HG03039 (cell line): ENCODE results near the gene SORCS2.

ENCODE experiments used
- ATAC-seq: cut with Tn5 transposase; IDR thresholded peaks from one replicate; pipeline ENCODE4 v1.9.1; 2021; ENCODE audit warnings: mild to moderate bottlenecking, moderate library complexity; ENCODE audit not compliant: unreplicated experiment

Gene SORCS2

DNA sequence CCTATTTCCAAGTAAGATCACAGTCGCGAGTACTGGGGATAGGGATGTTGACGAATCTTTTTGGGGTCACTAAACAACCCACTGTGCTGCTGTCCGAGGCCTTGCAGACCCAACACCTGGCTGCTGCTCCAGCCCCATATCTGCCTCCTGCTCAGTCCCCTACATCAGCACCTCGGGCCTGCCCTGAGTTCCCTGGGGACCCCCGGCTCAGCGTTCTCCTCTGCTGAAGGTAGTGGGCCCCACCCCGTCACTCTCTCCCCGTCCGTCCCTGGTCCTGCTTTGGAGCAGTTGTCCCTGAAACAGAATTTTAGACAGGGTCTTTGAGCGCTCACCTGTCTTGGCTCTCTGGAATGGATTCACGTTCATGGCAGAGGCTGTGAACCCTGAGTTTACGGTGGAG lies 444.8 kb downstream of the SORCS2 start:
- no peak for ATAC-seq

DNA sequence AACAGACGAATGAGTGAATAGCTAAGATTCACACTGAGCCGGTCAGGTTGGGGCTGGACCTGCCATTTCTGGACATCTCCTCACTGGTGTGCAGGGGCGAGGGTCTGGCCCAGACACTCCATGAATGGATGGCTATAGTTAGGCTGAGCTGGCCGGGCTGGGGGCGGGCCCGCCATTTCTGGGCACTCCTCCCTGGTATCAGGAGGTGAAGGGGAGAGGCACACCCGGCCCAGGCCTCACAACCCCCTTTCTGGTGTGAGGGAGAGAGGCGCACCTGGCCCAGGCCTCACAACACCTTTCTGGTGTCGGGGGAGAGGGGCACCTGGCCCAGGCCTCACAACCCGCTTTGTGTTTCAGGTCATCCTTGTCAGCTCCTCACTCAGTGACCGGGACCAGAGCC lies 445.6 kb downstream of the SORCS2 start:
- ATAC-seq = no peak

DNA sequence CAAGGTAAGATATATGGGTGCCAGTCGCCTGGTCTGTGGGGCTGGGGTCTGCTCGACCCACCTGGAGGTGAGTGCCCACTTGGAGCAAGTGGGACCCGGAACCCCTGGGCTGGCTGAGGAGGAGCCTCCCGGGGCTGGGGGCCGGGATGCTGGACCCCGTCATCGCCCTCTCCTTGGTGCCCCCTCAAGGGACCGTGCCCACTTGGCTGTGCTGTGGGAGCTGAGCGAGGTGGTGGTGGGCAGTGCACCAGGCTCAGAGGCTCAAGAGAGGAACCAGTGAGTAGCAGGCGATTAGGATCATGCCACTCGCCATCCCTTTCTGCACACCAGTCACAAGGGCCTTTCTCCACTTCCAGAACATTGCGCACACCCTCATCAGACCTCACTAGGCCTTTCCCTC lies 446.2 kb downstream of the SORCS2 start:
- ATAC-seq = no peak

DNA sequence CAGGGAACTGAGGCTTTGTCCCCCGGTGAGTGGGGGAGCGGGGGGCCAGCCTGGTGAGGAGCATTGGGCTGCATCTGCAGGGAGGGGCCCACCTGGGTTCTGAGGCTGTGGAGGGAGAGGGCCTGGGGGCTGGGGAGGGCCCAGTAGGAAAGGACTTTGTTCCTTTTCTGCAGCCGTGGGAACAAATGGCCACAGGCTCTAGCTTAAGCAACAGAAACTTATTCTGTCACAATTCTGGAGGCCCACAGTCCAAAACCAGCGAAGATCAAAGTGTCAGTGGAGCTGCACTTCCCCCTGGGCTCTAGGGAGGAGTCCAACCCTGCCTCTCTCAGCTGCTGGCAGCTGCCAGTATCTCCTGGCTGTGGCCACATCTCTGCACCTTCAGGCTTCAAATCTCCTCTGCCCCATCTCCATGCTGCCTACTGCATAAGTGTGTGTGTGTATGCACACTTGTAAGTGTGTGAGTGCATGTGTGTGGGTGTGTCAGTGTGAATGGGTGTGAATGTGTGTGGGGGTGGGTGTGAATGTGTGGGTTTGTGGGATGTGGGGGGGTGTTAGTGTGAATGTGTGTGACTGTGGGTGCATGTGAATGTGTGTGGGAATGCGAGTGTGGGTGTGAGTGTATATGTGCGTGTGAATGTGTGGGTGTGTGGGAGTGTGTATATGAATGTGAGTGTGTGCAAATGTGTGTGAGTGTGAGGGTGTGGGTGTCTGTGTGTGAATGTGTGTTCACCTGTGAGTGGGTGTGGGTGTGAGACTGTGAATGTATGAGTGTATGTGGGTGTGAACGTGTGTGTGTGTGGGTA lies 446.8 kb downstream of the SORCS2 start:
- no peak for ATAC-seq

DNA sequence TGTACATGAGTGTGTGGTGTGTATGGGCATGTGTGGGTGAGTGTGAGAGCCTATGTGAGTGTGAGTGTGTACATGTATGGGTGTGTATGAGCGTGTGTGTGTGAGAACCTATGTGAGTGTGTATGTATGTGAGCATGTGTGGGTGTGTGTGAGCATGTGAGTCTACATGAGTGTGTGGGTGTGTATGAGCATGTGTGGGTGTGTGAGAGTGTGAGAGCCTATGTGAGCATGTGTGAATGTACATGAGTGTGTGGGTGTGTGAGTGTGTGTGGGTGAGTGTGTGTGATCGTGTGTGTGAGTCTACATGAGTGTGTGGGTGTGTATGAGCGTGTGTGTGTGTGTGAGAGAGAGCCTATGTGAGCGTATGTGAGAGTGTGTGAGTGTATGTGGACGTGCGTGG lies 447.8 kb downstream of the SORCS2 start:
- no peak for ATAC-seq

DNA sequence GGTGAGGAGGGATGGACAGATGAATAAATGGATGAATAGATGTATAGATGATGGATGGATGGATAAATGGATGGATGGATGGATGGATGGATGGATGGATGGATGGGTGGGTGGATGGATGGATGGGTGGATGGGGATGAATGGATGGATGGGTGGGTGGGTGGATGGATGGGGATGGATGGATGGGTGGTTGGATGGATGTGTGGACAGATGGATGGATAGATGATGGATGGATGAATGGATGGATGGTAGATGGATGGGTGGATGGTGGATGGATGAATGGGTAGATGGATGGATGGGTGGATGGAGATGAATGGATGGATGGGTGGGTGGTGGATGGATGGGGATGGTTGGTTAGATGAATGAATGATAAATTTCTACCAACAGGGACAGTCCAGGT lies 449.4 kb downstream of the SORCS2 start:
- ATAC-seq = no peak

DNA sequence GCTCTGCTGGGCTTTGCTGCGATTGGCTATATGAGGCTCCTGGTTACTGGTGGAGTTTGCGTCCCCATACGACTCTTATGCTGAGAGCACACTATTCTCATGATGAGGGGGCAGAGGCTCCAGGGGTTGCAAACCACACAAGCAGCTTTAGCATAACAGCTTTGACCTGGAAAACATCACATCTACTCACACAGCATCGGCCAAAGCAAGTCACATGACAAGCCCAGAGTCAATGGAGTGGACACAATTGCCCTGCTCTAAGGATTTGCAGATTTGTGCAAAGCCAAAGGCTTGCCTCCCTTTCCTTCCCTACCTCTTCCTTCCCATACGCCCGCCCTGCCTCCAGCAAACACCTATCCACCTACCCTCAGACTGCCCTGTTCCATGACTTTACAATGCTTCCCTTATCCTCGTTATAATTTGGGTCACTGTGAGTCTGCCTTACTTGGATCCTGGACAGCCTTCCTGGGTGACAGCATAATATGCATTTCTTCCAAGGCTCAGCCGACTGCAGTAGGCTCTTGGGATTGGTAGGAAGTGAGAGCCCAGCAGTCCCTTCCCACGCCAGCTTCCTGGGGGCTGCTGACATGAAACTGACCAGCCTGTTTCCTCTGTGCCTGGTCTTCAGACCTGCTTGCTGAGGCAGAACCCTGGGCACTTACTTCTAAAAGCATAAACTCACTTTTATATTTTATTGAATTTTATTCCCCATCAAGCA lies 450.6 kb downstream of the SORCS2 start:
- ATAC-seq = no peak

DNA sequence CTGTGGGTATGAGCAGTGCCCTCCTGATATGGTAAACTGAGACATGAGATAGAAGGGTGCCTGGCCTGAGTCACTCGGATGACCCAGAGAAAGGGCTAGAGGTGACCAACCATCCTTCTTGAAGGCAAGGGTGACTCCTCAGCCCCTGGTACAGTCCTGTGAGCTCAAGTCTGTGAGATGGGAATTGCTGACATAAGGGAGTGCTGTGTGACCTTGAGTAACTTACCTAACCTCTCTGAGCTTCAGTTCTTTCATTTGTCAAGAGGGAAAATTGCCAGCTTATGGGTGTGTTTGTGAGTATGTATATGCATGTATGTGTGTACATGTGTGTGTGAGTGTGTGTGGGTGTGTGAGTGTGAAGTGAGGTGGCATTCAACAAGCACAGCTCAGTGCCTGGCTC lies 452.8 kb downstream of the SORCS2 start:
- ATAC-seq = no peak

DNA sequence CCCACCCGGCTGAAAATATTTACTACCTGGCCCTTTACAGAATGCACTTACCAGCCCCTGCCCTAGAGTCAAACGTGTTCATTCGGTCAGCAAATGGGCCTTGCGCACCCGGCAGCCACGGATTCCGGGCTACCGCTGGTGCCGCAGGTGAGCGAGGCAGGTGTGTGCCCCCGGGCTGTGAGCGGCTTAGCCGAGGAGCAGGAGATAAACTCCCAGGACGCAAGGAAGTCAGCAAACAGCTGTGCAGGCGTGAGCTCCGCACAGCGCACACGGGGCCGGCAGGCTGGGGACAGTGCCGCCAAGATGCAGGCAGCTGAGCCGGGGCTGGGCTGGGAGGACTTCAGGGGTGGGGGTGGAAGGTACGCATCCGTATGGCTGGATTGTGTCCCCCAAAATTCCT lies 453.6 kb downstream of the SORCS2 start:
- no peak for ATAC-seq

DNA sequence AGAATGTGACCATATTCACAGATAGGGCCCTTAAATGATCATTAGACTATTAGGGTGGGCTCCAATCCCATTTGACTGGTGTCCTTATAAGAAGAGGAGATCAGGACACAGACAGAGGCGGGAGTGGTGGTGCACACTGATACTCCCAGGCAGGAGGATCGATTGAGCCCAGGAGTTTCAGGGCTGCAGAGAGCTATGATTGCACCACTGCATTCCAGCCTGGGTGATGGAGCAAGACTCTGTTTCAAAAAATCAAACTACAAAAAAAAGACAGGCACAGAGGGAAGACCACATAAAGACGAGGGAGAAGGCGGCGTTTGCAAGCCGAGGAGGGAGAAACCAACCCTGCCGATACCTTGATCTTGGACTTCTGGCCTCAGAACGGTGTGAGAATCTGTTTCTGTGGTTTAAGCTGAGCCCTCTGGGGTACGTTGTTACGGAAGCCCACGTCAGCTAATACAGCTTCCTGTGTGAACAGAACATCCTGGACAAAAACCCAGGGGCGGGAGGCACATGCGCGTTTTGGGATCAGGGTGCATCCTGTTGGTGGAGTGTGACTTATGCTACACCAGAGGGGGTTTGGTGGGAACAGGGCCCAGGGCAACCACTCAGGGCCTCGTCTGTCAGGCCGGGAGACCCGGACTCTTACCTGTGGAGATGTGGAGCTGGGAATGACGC lies 454.2 kb downstream of the SORCS2 start:
- no peak for ATAC-seq

DNA sequence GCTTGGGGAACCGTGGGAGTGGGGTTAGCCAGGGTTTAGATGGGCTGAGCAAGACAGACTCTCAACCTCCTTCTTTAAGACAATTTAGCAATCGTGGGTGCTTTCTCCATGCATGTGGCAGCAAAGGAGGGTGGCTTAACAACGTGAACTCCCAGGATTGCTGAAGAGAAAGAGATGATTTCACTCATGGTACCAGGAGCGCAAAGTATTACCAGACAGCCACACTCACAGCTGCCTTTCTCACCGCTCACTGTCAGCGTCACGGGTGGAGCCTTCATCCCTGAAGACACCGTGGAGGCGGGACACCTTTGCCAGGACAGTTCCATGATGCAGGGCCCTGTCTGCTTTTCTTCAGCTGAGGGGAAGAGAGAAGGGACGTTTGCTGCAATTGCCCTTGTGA lies 454.8 kb downstream of the SORCS2 start:
- no peak for ATAC-seq

DNA sequence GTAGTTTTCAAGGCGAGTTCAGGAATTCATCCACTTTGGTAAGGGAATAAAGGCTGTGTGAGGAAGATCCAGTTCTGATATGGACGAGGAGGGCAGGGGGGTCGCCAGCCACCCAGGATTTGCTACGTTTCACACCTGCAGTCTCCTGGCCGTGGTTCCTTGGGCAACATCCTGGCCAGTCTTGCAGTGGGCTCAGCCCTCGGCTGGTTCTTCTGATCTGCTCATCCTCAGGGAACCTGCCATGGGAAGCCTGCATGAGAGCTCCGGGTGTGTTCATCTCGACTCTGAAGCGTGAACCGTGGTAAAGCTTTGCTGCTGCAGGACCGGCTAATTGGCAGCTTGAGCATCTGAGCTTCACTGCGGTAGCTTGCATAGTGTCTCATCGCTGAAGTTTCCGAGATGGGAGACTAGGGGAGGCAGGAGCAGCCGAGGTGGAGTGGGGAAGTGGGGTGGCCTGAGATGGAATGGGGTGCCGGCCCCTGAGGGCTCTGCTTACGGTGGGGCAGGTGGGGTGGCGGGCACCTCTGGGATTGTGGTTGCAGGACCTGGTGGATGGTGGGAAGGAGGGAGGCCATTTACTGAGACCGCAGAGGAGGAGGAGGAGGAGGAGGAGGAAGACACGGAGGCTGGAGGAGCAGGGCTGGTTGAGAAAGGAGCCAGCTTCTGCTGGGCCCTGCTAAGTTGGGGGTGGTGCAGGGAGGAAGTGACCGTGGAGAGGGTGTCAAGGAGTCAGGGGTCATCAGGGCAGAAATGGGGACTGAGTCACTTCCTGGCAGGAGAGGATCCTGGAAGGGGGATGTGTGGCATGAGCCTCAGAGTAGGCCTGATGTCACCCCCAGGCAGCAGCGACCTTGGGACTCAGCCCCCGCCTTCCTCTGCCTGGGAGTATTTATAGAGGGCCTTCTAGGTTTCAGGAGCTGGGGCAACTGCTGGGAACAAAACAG lies 455.5 kb downstream of the SORCS2 start:
- no peak for ATAC-seq

DNA sequence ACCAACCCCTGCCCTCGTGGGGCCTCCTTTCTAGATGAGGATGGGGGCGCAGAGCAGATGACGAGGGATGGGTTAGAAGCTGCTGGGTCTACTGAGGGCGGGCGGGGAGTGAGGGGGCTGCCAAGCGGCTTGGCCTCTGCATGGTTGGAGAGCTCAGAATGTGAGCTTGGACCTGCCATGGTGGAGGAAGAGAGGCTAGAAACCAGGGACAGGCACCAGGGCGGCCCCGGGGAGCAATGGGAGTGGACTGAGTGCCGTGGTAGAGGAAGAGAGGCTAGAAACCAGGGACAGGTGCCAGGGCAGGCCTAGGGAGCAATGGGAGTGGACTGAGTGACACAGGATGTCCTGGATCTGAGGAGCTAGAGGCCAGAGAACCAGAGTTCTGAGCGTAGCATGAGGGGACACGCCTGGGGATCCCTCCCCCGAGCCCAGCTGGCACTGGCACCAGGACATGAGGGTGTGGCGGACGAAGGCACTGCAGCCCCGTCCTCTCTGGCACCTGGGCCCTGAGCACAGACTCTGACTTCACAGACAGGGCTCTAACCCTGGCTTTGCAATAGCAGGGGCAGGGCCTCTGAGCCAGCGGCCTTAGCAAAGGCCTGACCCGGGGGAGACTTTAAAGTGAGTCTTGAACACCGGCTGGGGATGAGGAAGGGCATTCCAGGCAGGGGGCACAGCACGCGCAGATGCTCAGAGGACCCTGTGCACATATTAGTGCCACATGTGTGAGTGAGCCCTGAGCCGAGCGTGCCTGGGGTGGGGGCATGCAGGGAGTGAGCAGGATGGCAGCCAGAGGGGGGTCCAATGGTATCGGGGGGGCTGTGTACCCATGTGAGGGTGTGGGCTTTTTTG lies 456.4 kb downstream of the SORCS2 start:
- ATAC-seq = no peak

DNA sequence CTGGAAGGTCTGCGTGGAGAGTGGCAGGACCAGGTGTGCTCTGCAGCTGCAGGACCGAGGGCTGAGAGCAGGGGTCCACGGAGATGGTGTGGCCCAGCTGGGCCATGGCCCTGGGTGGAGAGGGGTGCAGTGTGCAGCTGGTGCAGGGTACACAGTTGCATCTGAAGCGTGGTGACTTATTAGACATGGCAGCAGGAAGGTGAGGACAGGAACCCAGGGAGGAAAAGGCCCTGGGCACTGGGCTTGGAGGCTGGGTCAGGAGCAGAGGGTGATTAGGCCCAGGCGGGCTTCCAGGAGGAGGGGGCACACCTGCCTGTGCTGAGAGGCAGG lies 457.0 kb downstream of the SORCS2 start:
- ATAC-seq = no peak

DNA sequence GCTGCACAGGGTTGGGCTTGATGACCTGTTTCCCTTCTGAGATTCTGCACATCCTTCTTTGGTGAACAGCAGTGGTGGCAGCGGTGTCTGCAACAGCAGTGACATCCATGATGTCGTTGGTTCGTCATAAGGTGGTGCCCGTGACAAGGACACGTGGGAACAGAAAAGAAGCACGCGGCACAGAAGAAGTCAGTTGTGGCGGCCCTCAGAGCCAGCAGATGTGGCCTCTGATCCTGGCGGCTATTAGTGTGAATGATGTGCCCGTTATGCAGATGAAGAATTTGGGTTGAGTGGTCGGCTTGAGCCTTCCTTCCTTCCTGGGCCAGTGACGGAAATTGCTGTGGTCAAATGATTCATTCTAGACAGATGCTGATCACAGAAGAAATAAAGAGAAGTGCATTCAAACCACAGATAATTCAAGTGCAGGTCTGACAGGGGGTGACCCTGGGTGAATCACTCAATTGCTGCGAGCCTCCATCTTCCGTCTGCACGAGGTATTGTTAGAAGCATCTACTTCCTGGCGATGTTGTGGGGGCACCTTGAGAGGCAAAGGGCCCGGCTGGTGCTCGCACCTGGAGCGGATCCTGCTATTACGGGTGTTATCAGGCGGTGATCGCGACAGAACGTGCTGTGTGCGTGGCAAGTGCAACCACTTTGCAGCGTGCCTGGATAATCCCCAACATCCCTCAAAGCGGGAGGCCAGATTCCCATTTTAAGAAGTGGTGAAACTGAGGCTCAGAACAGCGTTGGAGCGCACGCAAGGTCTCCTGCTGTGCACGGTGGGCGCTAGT lies 457.6 kb downstream of the SORCS2 start:
- no peak for ATAC-seq

DNA sequence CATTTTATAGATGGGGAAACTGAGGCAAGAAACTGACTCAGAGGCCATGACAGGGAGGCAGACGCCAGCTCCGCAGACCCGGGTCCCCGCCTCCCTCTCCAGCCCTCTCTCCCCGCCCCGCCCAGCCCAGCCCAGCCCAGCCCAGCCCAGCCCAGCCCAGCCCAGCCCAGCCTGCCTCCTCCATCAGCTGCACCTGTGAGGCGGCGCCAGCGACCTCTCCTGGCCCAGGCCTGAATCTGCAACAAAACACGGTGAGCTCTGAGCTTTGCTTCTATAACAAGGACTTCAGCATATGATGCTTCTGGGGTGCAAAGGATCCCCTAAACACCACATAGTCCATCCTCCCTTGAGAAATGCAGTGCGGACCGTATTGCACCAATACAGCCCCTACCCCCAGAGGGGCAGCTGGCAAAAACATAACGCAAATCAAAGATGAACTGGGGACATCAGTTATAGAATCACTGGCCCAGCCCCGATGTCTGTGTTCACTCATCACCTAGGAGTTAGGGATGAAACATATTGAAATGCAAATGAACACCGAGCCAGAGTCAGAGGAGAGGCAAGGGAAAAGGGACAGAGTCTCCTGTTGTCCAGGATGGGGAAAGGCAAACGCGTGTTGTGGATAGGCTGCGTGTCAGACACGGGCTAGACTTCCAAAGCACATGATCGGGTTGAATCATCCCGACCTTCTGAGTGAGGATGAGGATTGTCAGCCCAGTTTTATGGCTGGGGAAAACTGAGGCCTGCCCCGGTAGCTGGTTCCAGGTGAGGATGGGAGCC lies 458.5 kb downstream of the SORCS2 start:
- no peak for ATAC-seq

DNA sequence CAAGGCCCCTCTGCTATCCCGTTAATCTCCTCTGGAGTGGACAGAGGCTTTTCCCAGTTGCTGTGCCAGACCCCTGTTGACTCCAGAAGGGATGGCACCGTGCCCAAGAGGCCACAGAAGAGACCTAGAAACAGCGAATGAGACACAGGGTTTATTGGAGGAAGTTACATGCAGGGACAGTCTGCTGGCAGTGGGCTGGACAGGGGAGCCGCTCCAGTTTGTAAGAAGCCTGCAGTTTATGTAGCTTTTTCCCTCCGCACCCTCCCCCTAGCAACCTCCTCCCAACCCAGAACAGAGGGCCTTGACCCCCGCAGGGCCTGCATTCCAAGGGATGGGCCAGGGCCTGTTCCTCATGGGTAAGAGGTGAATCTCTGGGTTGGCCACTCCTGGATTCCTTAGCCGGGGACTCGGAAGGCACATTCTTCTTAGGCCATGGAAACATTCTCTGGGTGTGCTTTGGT lies 459.2 kb downstream of the SORCS2 start:
- ATAC-seq = no peak

DNA sequence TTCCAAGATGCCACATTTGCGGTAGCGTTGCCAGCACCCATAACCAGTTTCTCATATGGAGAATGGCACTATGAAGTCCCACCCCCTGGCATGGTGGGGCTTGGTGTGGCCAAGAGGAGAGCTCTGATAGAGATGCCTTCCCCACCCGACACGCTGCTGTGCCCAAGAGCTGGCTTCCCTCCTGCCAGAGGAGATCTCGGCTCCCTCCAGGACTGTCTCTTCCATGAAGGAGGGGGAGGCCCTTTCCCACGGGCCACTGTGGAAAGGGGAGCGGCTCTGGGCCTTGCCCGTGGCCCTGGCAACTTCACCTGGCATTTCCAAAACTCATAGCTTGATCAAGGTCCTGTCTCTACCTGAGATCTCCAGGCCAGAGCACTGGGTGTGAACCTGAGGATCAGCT lies 459.7 kb downstream of the SORCS2 start:
- ATAC-seq = no peak
